ENCODE data around the gene ZNF653.

DNA sequence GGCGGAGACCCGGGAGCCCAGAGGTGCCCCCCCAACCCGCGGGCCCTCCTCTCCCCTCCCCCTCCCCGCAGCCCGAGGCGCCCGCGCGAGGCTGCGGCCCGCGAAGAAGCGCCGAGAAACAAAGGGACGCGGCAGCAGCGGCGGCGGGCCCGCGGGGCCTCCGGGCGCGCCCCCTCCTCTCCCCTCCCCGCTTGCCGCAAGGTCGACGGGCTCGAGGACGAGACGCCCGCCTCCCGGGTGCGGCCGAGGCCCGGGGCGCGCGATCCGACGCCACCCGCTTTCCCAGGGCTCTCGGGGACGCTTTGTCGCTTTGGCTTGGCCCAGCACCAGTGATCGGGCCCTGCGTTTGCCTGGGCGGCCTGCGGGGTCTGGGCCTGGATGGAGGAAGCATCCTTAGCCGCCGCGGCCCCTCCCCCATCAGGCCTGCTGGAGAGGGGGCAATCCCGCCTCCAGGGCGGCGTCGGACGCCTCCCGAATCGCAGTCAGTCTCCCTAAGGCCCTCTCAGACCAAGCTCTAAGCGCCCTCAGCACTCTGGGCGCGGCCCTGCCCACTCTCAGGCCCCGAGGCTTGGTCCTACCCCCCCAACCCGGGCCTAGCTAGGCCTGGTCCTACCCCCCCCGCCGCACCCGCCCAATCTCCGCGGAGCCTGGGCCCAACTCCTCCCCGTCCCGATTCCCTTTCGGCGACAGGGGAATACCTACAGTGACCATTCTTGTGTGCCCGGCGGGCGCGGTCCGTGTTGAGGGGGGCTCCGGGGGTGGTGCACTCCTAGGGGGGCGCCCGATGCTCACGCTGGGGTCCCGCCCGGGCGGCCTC is 25.5 kb downstream of the ZNF653 start:
- TF ChIP-seq POLR2A (IDR thresholded peaks at IDR 0.05), result no peak
- TF ChIP-seq, protein P1, sequence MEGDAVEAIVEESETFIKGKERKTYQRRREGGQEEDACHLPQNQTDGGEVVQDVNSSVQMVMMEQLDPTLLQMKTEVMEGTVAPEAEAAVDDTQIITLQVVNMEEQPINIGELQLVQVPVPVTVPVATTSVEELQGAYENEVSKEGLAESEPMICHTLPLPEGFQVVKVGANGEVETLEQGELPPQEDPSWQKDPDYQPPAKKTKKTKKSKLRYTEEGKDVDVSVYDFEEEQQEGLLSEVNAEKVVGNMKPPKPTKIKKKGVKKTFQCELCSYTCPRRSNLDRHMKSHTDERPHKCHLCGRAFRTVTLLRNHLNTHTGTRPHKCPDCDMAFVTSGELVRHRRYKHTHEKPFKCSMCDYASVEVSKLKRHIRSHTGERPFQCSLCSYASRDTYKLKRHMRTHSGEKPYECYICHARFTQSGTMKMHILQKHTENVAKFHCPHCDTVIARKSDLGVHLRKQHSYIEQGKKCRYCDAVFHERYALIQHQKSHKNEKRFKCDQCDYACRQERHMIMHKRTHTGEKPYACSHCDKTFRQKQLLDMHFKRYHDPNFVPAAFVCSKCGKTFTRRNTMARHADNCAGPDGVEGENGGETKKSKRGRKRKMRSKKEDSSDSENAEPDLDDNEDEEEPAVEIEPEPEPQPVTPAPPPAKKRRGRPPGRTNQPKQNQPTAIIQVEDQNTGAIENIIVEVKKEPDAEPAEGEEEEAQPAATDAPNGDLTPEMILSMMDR (IDR thresholded peaks at IDR 0.05), result no peak

Measured in Peyer's patch (tissue), 4 donors.